Measurements from ENCODE around the gene VTA1.

DNA sequence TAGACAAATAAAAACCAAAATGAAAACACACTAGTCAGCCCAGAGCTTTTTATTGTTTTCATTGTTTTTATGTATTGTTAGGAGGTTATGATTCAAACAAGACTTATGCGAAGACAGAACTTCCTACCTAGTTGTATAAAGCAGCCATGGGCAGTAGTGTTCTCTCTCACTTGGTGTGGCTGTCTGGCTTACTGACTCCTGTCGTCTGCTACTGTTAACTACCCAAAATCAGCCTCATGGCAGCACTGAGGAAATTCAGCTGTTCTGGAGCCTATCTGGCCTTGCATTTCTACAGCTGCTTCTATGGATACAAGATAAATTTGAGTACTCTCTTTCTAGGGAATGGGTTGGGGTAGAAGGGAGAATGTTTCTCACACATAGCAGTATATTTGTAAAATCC, 20.4 kb downstream of the VTA1 start:
- TF ChIP-seq POLR2A (IDR thresholded peaks at IDR 0.05; ENCODE audit: low read depth, low read length) (no peak), POLR2AphosphoS5 (IDR thresholded peaks at IDR 0.05; ENCODE audit: low read depth, low read length) (no peak)
